GM12878 (cell line): ENCODE data around the gene MAN2B2. TPM values are rescaled to one million over a fixed set of nuclear protein-coding genes. Genes with fewer than 3 reads are reported as not detected.

Source experiments
- ATAC-seq: fragments of 200-7000 bp; cut with Tn5 transposase; 3 replicates; pipeline ENCODE4 v1.9.1; 2020; ENCODE audit warnings: mild to moderate bottlenecking, moderate library complexity
- BruUV-seq: library from RNA; stranded (reverse); fragments of 400-500 nt; replicated peaks from 2 replicates; lab custom pipeline; 2021; lab: Mats Ljungman, UMichigan
- CTCF ChIA-PET: fragments of 300-600 bp; sonication (Branson Sonifier 250); formaldehyde crosslinking; extraction: SDS; loops from one replicate; lab custom pipeline; 2021; ENCODE audit warnings: inconsistent platforms; lab: Yijun Ruan, JAX
- POLR2A ChIA-PET: fragments of 350-600 bp; formaldehyde crosslinking; extraction: SDS; loops from one replicate; lab custom pipeline; 2021; ENCODE audit warnings: inconsistent platforms; lab: Charles Lee
- RAD21 ChIA-PET: fragments of 300-600 bp; sonication (Branson Sonifier 250); formaldehyde crosslinking; loops from one replicate; lab custom pipeline; 2023; ENCODE audit warnings: antibody characterized with exemption; ENCODE audit not compliant: unreplicated experiment; lab: Charles Lee
- SMC1A ChIA-PET: fragments of 300-600 bp; sonication (Branson Sonifier 250); formaldehyde crosslinking; loops from one replicate; lab custom pipeline; 2023; ENCODE audit not compliant: unreplicated experiment, uncharacterized antibody; lab: Charles Lee
- DNase-seq: peaks from one replicate; pipeline ENCODE4 v3.0.0-alpha.2; 2011; ENCODE audit warnings: low read depth, low spot score
- FAIRE-seq: peaks from 3 replicates; lab custom pipeline; 2011; peaks lifted over from hg19 to GRCh38; lab: Jason Lieb, UNC
- H2AFZ ChIP-seq: 2 replicates; pipeline ENCODE4 v1.6.0; 2011; ENCODE audit warnings: low read depth, low read length, control low read depth; ENCODE audit not compliant: control insufficient read depth
- H3K27ac ChIP-seq: 2 replicates; pipeline ENCODE4 v1.5.1; 2011; ENCODE audit warnings: control low read depth; ENCODE audit not compliant: control insufficient read depth, insufficient read depth
- H3K27me3 ChIP-seq, 2 experiments: replicated peaks in 1 of 2; 2 replicates each; pipeline versions ENCODE4 v1.6.0 to v1.6.1; 2011; ENCODE audit warnings: low read length in 1 of 2; ENCODE audit not compliant: control insufficient read depth in 2 of 2, insufficient read depth in 2 of 2
- H3K36me3 ChIP-seq, 2 experiments: 2 replicates each; pipeline ENCODE4 v1.5.1; 2011; ENCODE audit warnings: low read length in 1 of 2; ENCODE audit not compliant: control insufficient read depth in 2 of 2, insufficient read depth in 2 of 2
- H3K4me1 ChIP-seq: 2 replicates; pipeline ENCODE4 v1.6.1; 2011; ENCODE audit warnings: mild to moderate bottlenecking, low read length, moderate library complexity, mixed read lengths; ENCODE audit not compliant: control insufficient read depth, insufficient read depth
- H3K4me2 ChIP-seq: 2 replicates; pipeline ENCODE4 v1.6.0; 2011; ENCODE audit warnings: control low read depth; ENCODE audit not compliant: control insufficient read depth, insufficient read depth
- H3K4me3 ChIP-seq: fragments of 200-600 bp; sonication (generic); 2 replicates; pipeline ENCODE4 v1.5.1; 2016
- H3K79me2 ChIP-seq: 2 replicates; pipeline ENCODE4 v1.6.0; 2011; ENCODE audit warnings: low read length; ENCODE audit not compliant: control insufficient read depth, insufficient read depth
- H3K9ac ChIP-seq: 2 replicates; pipeline ENCODE4 v1.8.0; 2011; ENCODE audit warnings: low read length, control low read depth, mixed read lengths; ENCODE audit not compliant: control insufficient read depth, insufficient read depth
- H3K9me3 ChIP-seq: replicated peaks from 3 replicates; pipeline ENCODE4 v1.5.1; 2011; ENCODE audit warnings: mild to moderate bottlenecking, low read length; ENCODE audit not compliant: control insufficient read depth, insufficient read depth
- H4K20me1 ChIP-seq: 2 replicates; pipeline ENCODE4 v1.6.0; 2011; ENCODE audit not compliant: control insufficient read depth, insufficient read depth
- BMI1 ChIP-seq: fragments of 450-650 bp; IDR thresholded peaks from 2 replicates; pipeline ENCODE4 v1.6.1; 2016; ENCODE audit warnings: mild to moderate bottlenecking, moderate library complexity, borderline replicate concordance
- CREM ChIP-seq: IDR thresholded peaks from 2 replicates; pipeline ENCODE4 v1.6.1; 2014; ENCODE audit warnings: antibody characterized with exemption, low read depth
- FOS ChIP-seq: IDR thresholded peaks from 3 replicates; pipeline ENCODE4 v1.6.1; 2011; ENCODE audit warnings: borderline replicate concordance; ENCODE audit not compliant: insufficient read length; ENCODE audit errors: extremely low read depth
- KDM1A ChIP-seq: fragments of 200-600 bp; sonication (generic); IDR thresholded peaks from 2 replicates; pipeline ENCODE4 v1.6.1; 2016; ENCODE audit warnings: borderline replicate concordance
- SIX5 ChIP-seq: IDR thresholded peaks from 2 replicates; pipeline ENCODE4 v1.6.1; 2011; ENCODE audit warnings: mild to moderate bottlenecking, low read depth, low read length, moderate library complexity; ENCODE audit not compliant: severe bottlenecking
- SP1 ChIP-seq: IDR thresholded peaks from one replicate; pipeline ENCODE4 v1.6.1; 2011; ENCODE audit warnings: low read depth, low read length
- ZZZ3 ChIP-seq: IDR thresholded peaks from 2 replicates; pipeline ENCODE4 v1.6.1; 2011; ENCODE audit warnings: low read depth; ENCODE audit not compliant: control insufficient read depth, insufficient read length
- WGBS: methylation state at CpG from one replicate; pipeline ENCODE4 v1.1.6; 2016; ENCODE audit warnings: low lambda C conversion rate; ENCODE audit not compliant: insufficient replicate concordance, insufficient coverage; ENCODE audit errors: missing lambda C conversion rate; 5-methylcytosine and 5-hydroxymethylcytosine counted together
- in situ Hi-C: fragments of 300-500 bp; cut with MboI; formaldehyde crosslinking; loops from 9 replicates; pipeline ENCODE4 v1.14.3; 2018; ENCODE audit warnings: mixed read lengths
- intact Hi-C: fragments of 100-400 bp; cut with micrococcal nuclease; formaldehyde crosslinking; loops from one replicate; pipeline ENCODE4 v1.14.2; 2022; ENCODE audit not compliant: unreplicated experiment
- polyA plus RNA-seq, 11 experiments: library from polyadenylated mRNA; depleted of rRNA in 4 of 11; unstranded in 6 of 11; stranded (reverse) in 5 of 11; fragments of >200 nt; fragmentation: Nextera tagmentation in 4 of 11; fragmentation: Illumina TruSeq in 1 of 11; extraction: Ambion mirVana in 4 of 11; extraction: Trizol in 1 of 11; gene quantifications; 1 replicate in 1 of 11; 2 replicates in 10 of 11; pipeline versions ENCODE4 v1.2.1 to v1.2.3, GENCODE V29; 2011 to 2016; ENCODE audit warnings: inconsistent platforms in 2 of 11, missing spikeins in 2 of 11, low read depth in 1 of 11
- total RNA-seq, 4 experiments: library from RNA; depleted of rRNA in 3 of 4; stranded (reverse); fragments of >200 nt in 3 of 4; fragmentation: Illumina TruSeq in 1 of 4; extraction: Trizol in 1 of 4; gene quantifications; 2 replicates each; pipeline versions ENCODE4 v1.2.1 to v1.2.3, GENCODE V29; 2013 to 2021
- TF ChIP-seq, protein P1 (sequence below): fragments of 450-650 bp; IDR thresholded peaks from 2 replicates; pipeline ENCODE4 v1.6.1; 2018; ENCODE audit warnings: mild to moderate bottlenecking, low read depth, moderate library complexity; ENCODE audit not compliant: partially characterized antibody

MAN2B2 gene
- total and polyA plus RNA-seq, 10 of the 15 experiments (the other 5 are each of a cell fraction or from before 2014, with no cell fraction given), result 0.47 to 14.5 (median 7.0) TPM

DNA sequence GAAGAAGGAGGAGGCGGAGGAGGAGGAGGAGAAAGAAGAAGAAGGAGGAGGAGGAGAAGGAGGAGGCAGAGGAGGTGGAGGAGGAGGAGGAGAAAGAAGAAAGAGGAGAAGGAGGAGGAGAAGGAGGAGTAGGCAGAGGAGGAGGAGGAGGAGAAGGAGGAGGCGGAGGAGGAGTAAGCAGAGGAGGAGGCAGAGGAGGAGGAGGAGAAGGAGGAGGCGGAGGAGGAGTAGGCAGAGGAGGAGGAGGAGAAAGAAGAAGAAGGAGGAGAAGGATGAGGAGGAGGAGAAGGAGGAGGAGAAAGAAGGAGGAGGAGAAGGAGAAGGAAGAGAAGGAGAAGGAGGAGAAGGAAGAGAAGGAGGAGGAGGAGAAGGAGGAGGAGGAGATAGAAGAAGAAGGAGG lies 85.4 kb downstream of the MAN2B2 start:
- CTCF ChIA-PET, result no interaction called here
- H3K9me3 ChIP-seq, result no peaks in the 10 kb centered on the region
- RAD21 ChIA-PET, result no interaction called here
- no peak overlapping the region for H3K9ac ChIP-seq
- intact Hi-C loops, result no loop called here
- 69% methylated on average over 1 of the region's 3 CpGs for WGBS
- no peaks in the 10 kb centered on the region for H3K36me3 ChIP-seq
- H4K20me1 ChIP-seq, result no peaks in the 10 kb centered on the region
- H3K27me3 ChIP-seq, result peaks cover 15 to 16% of the 10 kb centered on the region in 2 experiments
- no peak for FAIRE-seq
- SMC1A ChIA-PET, result no interaction called here
- H3K27ac ChIP-seq, result no peak overlapping the region
- no TSS peak for BruUV-seq
- H2AFZ ChIP-seq, result no peak overlapping the region
- no peak for ATAC-seq
- no peak overlapping the region for H3K4me2 ChIP-seq
- H3K4me1 ChIP-seq, result no peaks in the 10 kb centered on the region
- POLR2A ChIA-PET, result no interaction called here
- in situ Hi-C loops, result no loop called here
- no peak for TF ChIP-seq KDM1A
- no peak for TF ChIP-seq SP1
- H3K79me2 ChIP-seq, result no peaks in the 10 kb centered on the region
- DNase-seq, result no peak
- H3K4me3 ChIP-seq, result no peak overlapping the region

DNA sequence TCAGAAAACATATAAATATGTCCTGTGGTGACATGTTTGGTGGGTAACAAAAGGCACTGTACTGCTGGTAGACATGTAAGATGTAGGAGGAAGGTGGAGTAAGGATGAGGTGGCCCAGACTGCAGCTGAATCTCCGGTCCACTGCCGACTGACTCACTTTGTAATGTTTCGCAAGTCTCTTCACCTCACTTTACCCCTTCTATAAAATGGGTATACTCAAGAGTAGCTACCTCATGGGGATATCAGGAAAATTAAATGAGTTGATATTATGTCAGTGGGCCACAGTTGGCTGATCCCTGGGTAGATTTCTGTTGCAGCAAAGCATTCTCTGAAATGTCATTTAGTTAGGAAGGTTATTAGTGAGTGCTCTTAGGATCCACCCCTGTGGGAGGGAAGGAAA lies 87.6 kb downstream of the MAN2B2 start:
- CTCF ChIA-PET, result interaction anchor here (0.8 kb wide), 2 partner anchors 17 to 408 kb away, joined by 3 read pairs; no protein-coding TSS in a partner anchor
- H3K27ac ChIP-seq, result no peak overlapping the region
- intact Hi-C loops, result no loop called here

More for the DNA sequence above, 87.6 kb downstream of the MAN2B2 start:
- FAIRE-seq (no peak), DNase-seq (no peak), ATAC-seq (no peak)
- no peaks in the 10 kb centered on the region for H3K79me2 ChIP-seq
- TF ChIP-seq, protein P1, sequence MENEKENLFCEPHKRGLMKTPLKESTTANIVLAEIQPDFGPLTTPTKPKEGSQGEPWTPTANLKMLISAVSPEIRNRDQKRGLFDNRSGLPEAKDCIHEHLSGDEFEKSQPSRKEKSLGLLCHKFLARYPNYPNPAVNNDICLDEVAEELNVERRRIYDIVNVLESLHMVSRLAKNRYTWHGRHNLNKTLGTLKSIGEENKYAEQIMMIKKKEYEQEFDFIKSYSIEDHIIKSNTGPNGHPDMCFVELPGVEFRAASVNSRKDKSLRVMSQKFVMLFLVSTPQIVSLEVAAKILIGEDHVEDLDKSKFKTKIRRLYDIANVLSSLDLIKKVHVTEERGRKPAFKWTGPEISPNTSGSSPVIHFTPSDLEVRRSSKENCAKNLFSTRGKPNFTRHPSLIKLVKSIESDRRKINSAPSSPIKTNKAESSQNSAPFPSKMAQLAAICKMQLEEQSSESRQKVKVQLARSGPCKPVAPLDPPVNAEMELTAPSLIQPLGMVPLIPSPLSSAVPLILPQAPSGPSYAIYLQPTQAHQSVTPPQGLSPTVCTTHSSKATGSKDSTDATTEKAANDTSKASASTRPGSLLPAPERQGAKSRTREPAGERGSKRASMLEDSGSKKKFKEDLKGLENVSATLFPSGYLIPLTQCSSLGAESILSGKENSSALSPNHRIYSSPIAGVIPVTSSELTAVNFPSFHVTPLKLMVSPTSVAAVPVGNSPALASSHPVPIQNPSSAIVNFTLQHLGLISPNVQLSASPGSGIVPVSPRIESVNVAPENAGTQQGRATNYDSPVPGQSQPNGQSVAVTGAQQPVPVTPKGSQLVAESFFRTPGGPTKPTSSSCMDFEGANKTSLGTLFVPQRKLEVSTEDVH, result no peak
- no peak for TF ChIP-seq CREM
- TF ChIP-seq ZZZ3, result no peak
- no peak for TF ChIP-seq SIX5
- TF ChIP-seq KDM1A, result no peak
- TF ChIP-seq FOS, result no peak
- no peak for TF ChIP-seq BMI1
- no TSS peak for BruUV-seq
- POLR2A ChIA-PET, result interaction anchor here (0.6 kb wide), 1 partner anchor 101 kb away, joined by 3 read pairs; no protein-coding TSS in a partner anchor
- SMC1A ChIA-PET, result no interaction called here
- H3K9me3 ChIP-seq, result no peaks in the 10 kb centered on the region
- no peak overlapping the region for H3K4me3 ChIP-seq
- H3K4me2 ChIP-seq, result no peak overlapping the region
- H3K27me3 ChIP-seq, result peaks cover 15 to 16% of the 10 kb centered on the region in 2 experiments
- 93% methylated on average over 3 of the region's 3 CpGs for WGBS
- in situ Hi-C loops, result no loop called here
- no peak overlapping the region for H3K9ac ChIP-seq
- RAD21 ChIA-PET, result no interaction called here
- H2AFZ ChIP-seq, result no peak overlapping the region
- H3K36me3 ChIP-seq, result no peaks in the 10 kb centered on the region
- H4K20me1 ChIP-seq, result no peaks in the 10 kb centered on the region
- H3K4me1 ChIP-seq, result no peaks in the 10 kb centered on the region
